ENCODE results near the gene TRAP1.

TRAP1 gene

GRCh38 chr16:3717235-3718018, at the start of gene TRAP1:
Gene TRAP1, minus strand, starts transcription at chr16:3717524. Its CDS starts 16 bp downstream, at chr16:3717508.
- CTCF ChIA-PET: no interaction called here
- H3K27me3 Mint-ChIP-seq: no peaks in the 10 kb centered on the region

DNA sequence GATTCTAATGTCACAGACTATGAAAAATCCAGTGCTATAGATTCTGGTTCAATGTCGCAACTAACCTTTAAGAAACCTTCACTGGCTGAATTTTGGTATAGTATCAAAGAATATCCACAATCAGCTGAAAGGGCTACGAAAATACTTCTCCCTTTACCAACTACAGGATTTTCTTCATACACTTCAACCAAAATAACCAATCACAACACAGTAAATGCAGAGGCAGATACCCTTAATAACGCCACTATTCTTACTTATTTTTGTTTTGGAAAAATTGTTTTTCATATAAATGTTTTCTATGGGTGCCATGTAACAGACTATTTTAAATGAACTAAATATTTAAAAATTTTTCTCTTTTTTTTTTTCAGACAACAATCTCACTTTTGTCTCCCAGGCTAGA, 48.9 kb upstream of the TRAP1 start:
- no peaks in the 10 kb centered on the region for H3K9me3 Mint-ChIP-seq
- H3K36me3 Mint-ChIP-seq: peaks cover 65% of the 10 kb centered on the region
- no peaks in the 10 kb centered on the region for H3K4me1 Mint-ChIP-seq
- CTCF ChIA-PET: interaction anchor here (0.6 kb wide), 1 partner anchor 17 kb away, joined by 3 read pairs; no protein-coding TSS in a partner anchor
- H3K27me3 Mint-ChIP-seq: no peaks in the 10 kb centered on the region
- H3K4me3 Mint-ChIP-seq: no peak overlapping the region
- DNase-seq: no peak
- no peak overlapping the region for H3K27ac Mint-ChIP-seq

More at GRCh38 chr16:3717235-3718018, at the start of gene TRAP1:
- Mint-ChIP-seq H3K27ac (peak within 1 kb of the TSS; percentile 92), H3K4me1 (peaks cover 39% of the 10 kb centered on the region), H3K36me3 (peaks cover 20% of the 10 kb centered on the region), H3K9me3 (no peaks in the 10 kb centered on the region), H3K4me3 (peak within 1 kb of the TSS; percentile 92)
- DNase-seq: peak; percentile 91

- DNase-seq: no peak
- no peak overlapping the region for H3K27ac Mint-ChIP-seq
- no peaks in the 10 kb centered on the region for H3K4me1 Mint-ChIP-seq
- H3K27me3 Mint-ChIP-seq: no peaks in the 10 kb centered on the region
- no peak overlapping the region for H3K4me3 Mint-ChIP-seq
- peaks cover 53% of the 10 kb centered on the region for H3K36me3 Mint-ChIP-seq
- H3K9me3 Mint-ChIP-seq: no peaks in the 10 kb centered on the region
- CTCF ChIA-PET: no interaction called here
These were observed 47.1 kb upstream of the TRAP1 start for GRCh38 chr16:3764409-3764808.

DNA sequence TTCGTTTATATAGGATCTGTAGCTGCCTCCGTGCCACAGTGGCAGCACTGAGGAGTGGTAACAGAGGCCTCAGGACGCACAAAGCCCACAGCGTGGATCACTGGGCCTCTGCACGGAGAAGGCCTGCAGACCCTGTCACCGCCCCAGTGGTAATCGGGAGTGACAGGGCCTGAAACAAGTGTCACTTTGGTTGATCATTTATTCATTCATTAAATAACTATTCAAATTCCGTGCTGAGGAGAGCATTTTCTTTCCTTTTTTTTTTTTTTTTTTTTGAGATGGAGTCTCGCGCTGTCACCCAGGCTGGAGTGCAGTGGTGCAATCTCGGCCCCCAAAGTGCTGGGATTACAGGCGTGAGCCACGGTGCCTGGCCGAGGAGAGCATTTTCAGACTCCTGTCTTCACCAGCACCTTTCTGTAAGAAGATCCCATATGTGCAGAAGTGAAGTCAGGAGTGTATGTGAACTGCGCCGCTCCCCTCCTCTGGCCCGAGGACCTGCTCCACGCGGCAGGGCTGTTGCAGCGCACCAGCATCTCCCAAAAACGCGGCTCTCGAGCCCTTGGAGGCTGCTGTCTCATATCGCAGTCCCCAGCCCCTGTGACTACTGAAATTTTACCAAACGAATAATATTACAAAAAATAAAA, 44.9 kb upstream of the TRAP1 start:
- H3K9me3 Mint-ChIP-seq: no peaks in the 10 kb centered on the region
- H3K27ac Mint-ChIP-seq: no peak overlapping the region
- peaks cover 45% of the 10 kb centered on the region for H3K36me3 Mint-ChIP-seq
- H3K27me3 Mint-ChIP-seq: no peaks in the 10 kb centered on the region
- no peaks in the 10 kb centered on the region for H3K4me1 Mint-ChIP-seq
- CTCF ChIA-PET: no interaction called here
- no peak for DNase-seq
- H3K4me3 Mint-ChIP-seq: no peak overlapping the region

DNA sequence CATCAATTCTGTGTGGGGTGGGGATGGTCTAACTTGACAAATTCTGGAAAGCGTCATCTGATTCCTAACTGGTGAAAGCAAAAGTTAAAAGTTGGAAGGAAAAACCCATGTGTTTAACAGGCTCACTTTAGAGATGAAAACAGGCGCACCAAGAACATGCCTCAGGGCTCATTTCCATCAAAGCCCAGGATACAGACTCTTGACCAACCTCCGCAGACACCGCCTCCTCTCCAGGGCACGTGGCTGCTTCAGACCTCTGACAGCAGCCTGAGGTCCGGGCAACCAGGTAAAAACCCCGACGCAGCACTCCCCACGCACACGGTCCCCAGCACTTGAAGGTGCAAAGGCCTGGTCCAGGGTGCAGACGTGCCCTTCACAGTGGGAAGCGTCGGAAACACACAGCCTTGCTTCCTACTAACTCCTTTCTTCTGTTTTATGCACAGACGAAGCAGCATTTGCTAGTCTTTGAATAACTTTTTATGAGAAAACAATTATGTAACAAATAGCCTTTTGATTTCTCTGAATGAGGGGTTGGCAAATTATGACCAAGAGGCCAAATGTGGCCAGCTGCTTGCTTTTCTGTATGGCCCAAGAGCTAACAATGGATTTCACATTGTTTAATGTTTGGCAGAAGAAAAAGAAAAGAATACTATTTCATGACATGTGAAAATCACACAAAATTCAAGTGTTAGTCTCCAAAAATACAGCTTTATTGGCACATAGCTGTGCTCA, 44.2 kb upstream of the TRAP1 start:
- H3K36me3 Mint-ChIP-seq: peaks cover 45% of the 10 kb centered on the region
- no peaks in the 10 kb centered on the region for H3K4me1 Mint-ChIP-seq
- H3K27ac Mint-ChIP-seq: no peak overlapping the region
- H3K4me3 Mint-ChIP-seq: no peak overlapping the region
- no peaks in the 10 kb centered on the region for H3K9me3 Mint-ChIP-seq
- no peaks in the 10 kb centered on the region for H3K27me3 Mint-ChIP-seq
- no peak for DNase-seq
- CTCF ChIA-PET: no interaction called here

DNA sequence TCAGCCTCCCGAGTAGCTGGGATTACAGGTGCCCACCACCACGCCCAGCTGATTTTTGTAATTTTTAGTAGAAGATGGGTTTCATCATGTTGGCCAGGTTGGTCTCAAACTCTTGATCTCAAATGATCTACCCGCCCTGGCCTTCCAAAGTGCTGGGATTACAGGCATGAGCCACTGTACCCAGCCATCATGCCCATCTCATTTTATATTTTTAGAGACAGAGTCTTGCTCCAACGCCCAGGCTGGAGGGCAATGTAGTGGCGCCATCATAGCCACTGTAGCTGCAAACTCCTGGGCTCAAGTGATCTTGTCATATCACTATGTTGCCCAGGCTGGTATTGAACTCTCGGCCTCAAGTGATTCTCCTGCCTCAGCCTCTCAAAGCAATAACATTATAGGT, 43.2 kb upstream of the TRAP1 start:
- CTCF ChIA-PET: no interaction called here
- no peaks in the 10 kb centered on the region for H3K27me3 Mint-ChIP-seq
- H3K4me3 Mint-ChIP-seq: no peak overlapping the region
- peaks cover 45% of the 10 kb centered on the region for H3K36me3 Mint-ChIP-seq
- DNase-seq: no peak
- H3K9me3 Mint-ChIP-seq: no peaks in the 10 kb centered on the region
- peak overlapping the region; percentile 14 for H3K27ac Mint-ChIP-seq
- H3K4me1 Mint-ChIP-seq: no peaks in the 10 kb centered on the region

GRCh38 chr16:3759736-3760135, 42.4 kb upstream of the TRAP1 start:
- H3K4me1 Mint-ChIP-seq: no peaks in the 10 kb centered on the region
- CTCF ChIA-PET: no interaction called here
- peaks cover 45% of the 10 kb centered on the region for H3K36me3 Mint-ChIP-seq
- no peaks in the 10 kb centered on the region for H3K9me3 Mint-ChIP-seq
- DNase-seq: no peak
- H3K4me3 Mint-ChIP-seq: no peak overlapping the region
- no peak overlapping the region for H3K27ac Mint-ChIP-seq
- no peaks in the 10 kb centered on the region for H3K27me3 Mint-ChIP-seq

DNA sequence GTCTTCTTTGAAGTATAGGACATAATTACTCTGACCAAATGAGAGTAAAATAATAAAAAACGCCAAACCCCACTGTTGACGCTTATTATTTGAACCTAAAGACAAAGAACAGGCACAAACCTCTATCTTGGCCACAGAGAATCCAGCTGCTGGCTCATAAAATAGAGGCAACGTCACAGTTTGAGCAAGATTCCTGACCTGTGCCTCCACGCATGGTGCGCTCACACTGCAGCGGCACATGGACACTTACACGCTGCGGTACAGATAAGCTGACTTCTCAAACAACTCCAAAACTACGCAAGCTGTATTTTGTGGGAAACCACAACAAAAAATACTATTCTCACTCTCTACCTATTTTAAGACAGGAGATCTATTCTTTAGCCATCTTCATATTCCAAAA, 38.8 kb upstream of the TRAP1 start:
- CTCF ChIA-PET: no interaction called here
- Mint-ChIP-seq H3K27ac (no peak overlapping the region), H3K4me3 (no peak overlapping the region)

GRCh38 chr16:3755249-3755648, 37.9 kb upstream of the TRAP1 start:
- Mint-ChIP-seq H3K27ac (no peak overlapping the region), H3K9me3 (no peaks in the 10 kb centered on the region), H3K4me1 (peaks cover 4% of the 10 kb centered on the region), H3K4me3 (no peak overlapping the region), H3K27me3 (no peaks in the 10 kb centered on the region), H3K36me3 (peaks cover 50% of the 10 kb centered on the region)
- CTCF ChIA-PET: no interaction called here
- no peak for DNase-seq

More for the DNA sequence above, 38.8 kb upstream of the TRAP1 start:
- no peak for DNase-seq
- H3K9me3 Mint-ChIP-seq: no peaks in the 10 kb centered on the region
- peaks cover 44% of the 10 kb centered on the region for H3K36me3 Mint-ChIP-seq
- H3K27me3 Mint-ChIP-seq: no peaks in the 10 kb centered on the region
- no peaks in the 10 kb centered on the region for H3K4me1 Mint-ChIP-seq

DNA sequence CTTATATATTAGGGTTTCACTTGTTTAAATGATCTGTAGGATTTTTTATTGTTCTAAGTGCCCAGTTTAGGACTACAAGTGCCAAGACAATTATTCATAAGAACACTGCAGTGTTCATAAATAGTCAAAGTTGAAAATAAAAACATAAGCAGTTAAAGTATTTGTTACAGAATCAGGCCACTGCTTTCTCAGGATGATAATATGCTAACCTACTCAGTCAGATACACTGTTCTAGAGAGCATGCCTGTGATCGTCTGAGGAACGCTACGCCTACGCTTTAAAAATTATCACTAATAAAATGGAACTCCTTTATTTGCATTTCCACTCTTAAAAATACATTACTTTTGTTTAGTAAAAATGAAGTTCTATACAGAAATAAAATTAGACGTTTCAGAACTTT, 37.4 kb upstream of the TRAP1 start:
- H3K9me3 Mint-ChIP-seq: no peaks in the 10 kb centered on the region
- CTCF ChIA-PET: no interaction called here
- H3K4me1 Mint-ChIP-seq: peaks cover 8% of the 10 kb centered on the region
- peaks cover 54% of the 10 kb centered on the region for H3K36me3 Mint-ChIP-seq
- DNase-seq: no peak
- no peaks in the 10 kb centered on the region for H3K27me3 Mint-ChIP-seq
- H3K27ac Mint-ChIP-seq: no peak overlapping the region
- H3K4me3 Mint-ChIP-seq: no peak overlapping the region

DNA sequence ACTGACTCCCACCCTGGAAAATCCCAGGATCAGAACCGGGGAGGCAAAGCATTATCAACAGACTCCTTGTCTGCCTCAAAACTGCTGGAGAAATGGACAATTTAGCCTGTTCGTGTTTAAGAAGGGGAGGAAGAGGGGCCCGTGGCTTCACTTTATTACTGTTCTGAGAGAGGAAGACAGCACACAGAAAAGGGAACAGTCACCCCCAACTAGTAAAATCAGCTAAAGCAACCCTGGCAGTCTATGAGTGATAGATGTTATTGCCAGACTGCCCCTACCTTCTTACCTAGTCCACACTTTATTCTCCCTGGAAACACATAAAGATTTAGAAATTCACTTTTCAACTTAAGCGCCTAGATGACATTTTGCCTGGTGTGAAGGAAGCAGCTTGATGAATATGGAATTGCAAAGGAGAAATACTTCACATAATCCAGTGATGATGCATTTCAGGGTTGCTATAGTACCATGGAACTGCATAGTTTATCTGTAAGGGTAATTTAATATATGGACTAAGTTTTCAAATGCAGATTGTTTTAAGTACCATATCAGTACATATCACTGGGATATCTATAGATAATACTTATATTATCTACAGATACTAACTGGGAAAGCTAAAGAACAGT, 36.9 kb upstream of the TRAP1 start:
- Mint-ChIP-seq H3K36me3 (peaks cover 53% of the 10 kb centered on the region), H3K4me3 (no peak overlapping the region), H3K4me1 (peaks cover 10% of the 10 kb centered on the region), H3K27me3 (no peaks in the 10 kb centered on the region), H3K27ac (no peak overlapping the region), H3K9me3 (no peaks in the 10 kb centered on the region)
- DNase-seq: no peak
- CTCF ChIA-PET: no interaction called here

DNA sequence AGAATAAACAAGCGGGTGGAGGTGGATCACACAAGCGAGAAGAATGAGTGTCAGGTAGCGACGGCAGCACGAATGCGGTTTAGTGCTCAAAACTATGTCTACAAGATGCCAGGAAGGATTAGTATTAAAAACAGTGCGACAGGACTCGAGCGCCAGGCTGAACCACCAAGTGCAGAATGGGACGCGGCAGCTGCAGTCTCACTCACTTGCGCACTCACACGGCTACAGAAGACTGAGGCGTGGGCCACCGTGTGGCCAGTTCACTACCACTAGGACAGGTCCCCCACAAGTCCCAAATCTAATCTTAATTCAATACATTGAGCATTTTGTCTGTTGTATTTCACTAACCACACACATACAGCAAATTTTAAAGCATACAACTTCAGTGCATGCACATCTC, 35.7 kb upstream of the TRAP1 start:
- no peaks in the 10 kb centered on the region for H3K9me3 Mint-ChIP-seq
- CTCF ChIA-PET: no interaction called here
- DNase-seq: no peak
- H3K36me3 Mint-ChIP-seq: peaks cover 56% of the 10 kb centered on the region
- no peak overlapping the region for H3K4me3 Mint-ChIP-seq
- H3K27ac Mint-ChIP-seq: no peak overlapping the region
- no peaks in the 10 kb centered on the region for H3K27me3 Mint-ChIP-seq
- peaks cover 10% of the 10 kb centered on the region for H3K4me1 Mint-ChIP-seq

DNA sequence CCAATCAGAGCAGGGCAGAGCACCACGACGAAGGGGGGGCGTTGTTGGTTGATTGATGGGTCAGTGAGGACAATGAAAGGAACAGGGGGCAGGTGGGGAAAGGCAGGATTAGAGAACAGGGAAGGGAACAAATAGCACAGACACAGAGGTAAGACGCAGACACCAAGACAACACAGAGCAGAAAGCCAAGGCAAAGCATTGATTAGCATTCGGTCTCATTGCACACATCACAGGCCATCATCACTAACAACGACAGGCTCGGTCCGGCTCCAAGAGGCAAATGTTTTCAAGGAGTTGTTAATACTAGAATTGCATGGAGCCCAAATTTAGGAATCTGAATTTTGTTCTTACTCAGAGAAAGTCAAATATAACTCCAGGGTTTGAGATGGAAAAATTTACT, 34.6 kb upstream of the TRAP1 start:
- CTCF ChIA-PET: interaction anchor here (0.6 kb wide), 1 partner anchor 452 kb away, joined by 3 read pairs; no protein-coding TSS in a partner anchor
- no peak for DNase-seq
- Mint-ChIP-seq H3K27me3 (no peaks in the 10 kb centered on the region), H3K4me3 (no peak overlapping the region), H3K4me1 (peaks cover 10% of the 10 kb centered on the region), H3K36me3 (peaks cover 54% of the 10 kb centered on the region), H3K9me3 (no peaks in the 10 kb centered on the region), H3K27ac (no peak overlapping the region)

GRCh38 chr16:3748307-3748706, 31.0 kb upstream of the TRAP1 start:
- Mint-ChIP-seq H3K4me3 (no peak overlapping the region), H3K9me3 (no peaks in the 10 kb centered on the region), H3K27me3 (no peaks in the 10 kb centered on the region), H3K36me3 (peaks cover 61% of the 10 kb centered on the region), H3K27ac (no peak overlapping the region), H3K4me1 (peaks cover 10% of the 10 kb centered on the region)
- CTCF ChIA-PET: no interaction called here
- no peak for DNase-seq

Data from activated naive CD4-positive, alpha-beta T cell treated with anti-CD3 and anti-CD28 coated beads, Interleukin-2, amount 10 ng/mL, durations not matched to agents 7 days and 5 days (primary cell).